Activated T-cell treated with anti-CD3 and anti-CD28 coated beads, Interleukin-2, amount 50 U/mL, for 48 hours (primary cell): ENCODE results near the gene TNFAIP1.

Source experiments
- DNase-seq, 2 experiments: peaks; one replicate each; pipeline ENCODE4 v3.0.0-alpha.2; 2020

TNFAIP1 gene

GRCh38 chr17:28346746-28347246, 11.2 kb downstream of the TNFAIP1 start:
- DNase-seq, result no peak

GRCh38 chr17:28347261-28347891, 11.8 kb downstream of the TNFAIP1 start:
- no peak for DNase-seq

GRCh38 chr17:28348979-28349378, 13.4 kb downstream of the TNFAIP1 start:
- DNase-seq, result no peak

GRCh38 chr17:28350271-28350670, 14.7 kb downstream of the TNFAIP1 start:
- no peak for DNase-seq

- DNase-seq, result peak; percentile 95 to 97
Observed at GRCh38 chr17:28357061-28357900, 21.7 kb downstream of the TNFAIP1 start, which contains the start of gene POLDIP2. Gene POLDIP2, minus strand, starts transcription at chr17:28357527. Its CDS starts 79 bp downstream, at chr17:28357448.

GRCh38 chr17:28357901-28358197, 22.3 kb downstream of the TNFAIP1 start:
- no peak for DNase-seq

GRCh38 chr17:28363186-28363585, 27.6 kb downstream of the TNFAIP1 start:
- no peak for DNase-seq

- no peak for DNase-seq
Observed at GRCh38 chr17:28363776-28364650, 28.5 kb downstream of the TNFAIP1 start.

GRCh38 chr17:28364665-28365363, 29.3 kb downstream of the TNFAIP1 start, which contains the start of gene SEBOX:
Gene SEBOX, minus strand, starts transcription at chr17:28365199. Its CDS starts 48 bp downstream, at chr17:28365151.
- DNase-seq, result no peak

- no peak for DNase-seq
Observed at GRCh38 chr17:28365487-28365886, 29.9 kb downstream of the TNFAIP1 start.

- DNase-seq, result no peak
Observed at GRCh38 chr17:28366605-28367004, 31.0 kb downstream of the TNFAIP1 start.

- no peak for DNase-seq
Observed at GRCh38 chr17:28367641-28368305, 32.2 kb downstream of the TNFAIP1 start.

GRCh38 chr17:28368306-28368831, 32.8 kb downstream of the TNFAIP1 start:
- no peak for DNase-seq

GRCh38 chr17:28368915-28369683, 33.5 kb downstream of the TNFAIP1 start:
- no peak for DNase-seq

- DNase-seq, result no peak
Observed at GRCh38 chr17:28369684-28370034, 34.1 kb downstream of the TNFAIP1 start.

- no peak for DNase-seq
Observed at GRCh38 chr17:28370035-28370743, 34.6 kb downstream of the TNFAIP1 start, which contains the start of gene VTN. Gene VTN, minus strand, starts transcription at chr17:28370307. Its CDS starts 104 bp downstream, at chr17:28370203.

- no peak for DNase-seq
Observed at GRCh38 chr17:28370744-28371103, 35.2 kb downstream of the TNFAIP1 start.

GRCh38 chr17:28371245-28372202, 36.0 kb downstream of the TNFAIP1 start, which contains the start of gene SARM1:
Gene SARM1, plus strand, starts transcription at chr17:28371694. Its CDS starts 339 bp downstream, at chr17:28372033.
- peak; percentile 92 to 94 for DNase-seq
